PC-9 (cell line): ENCODE results near the gene HIVEP2.

Experiments
- CTCF ChIP-seq: fragments of 200-600 bp; sonication (generic); conservative IDR thresholded peaks from 2 replicates; pipeline ENCODE4 v1.6.1; 2017; ENCODE audit warnings: mixed run types, antibody characterized with exemption, mild to moderate bottlenecking, moderate library complexity
- EZH2 ChIP-seq: fragments of 200-600 bp; sonication (generic); IDR thresholded peaks from 2 replicates; pipeline ENCODE4 v1.8.0; 2017; ENCODE audit warnings: antibody characterized with exemption, low read depth

- TF ChIP-seq CTCF (no peak), EZH2 (no peak)
Observed at GRCh38 chr6:142935553-142936517, 9.1 kb downstream of the HIVEP2 start.
